Ectodermal cell (in vitro differentiated cells): Measurements from ENCODE around the gene GAST.
"Not testable (repeated sequence)": the region's sequence is repeated elsewhere in the genome, so short reads cannot be mapped to it uniquely, and the experiment has no call there.

Experiments used
- H3K27ac ChIP-seq: 2 replicates; pipeline ENCODE4 v1.7.0; 2013; ENCODE audit warnings: mild to moderate bottlenecking, low read depth, low read length; ENCODE audit not compliant: insufficient read depth, poor library complexity, severe bottlenecking
- H3K27me3 ChIP-seq: 2 replicates; pipeline ENCODE4 v1.7.0; 2013; ENCODE audit warnings: mild to moderate bottlenecking, low read length; ENCODE audit not compliant: insufficient read depth, control insufficient read depth, poor library complexity, severe bottlenecking
- H3K36me3 ChIP-seq: one replicate; pipeline ENCODE4 v1.7.0; 2013; ENCODE audit warnings: low read length; ENCODE audit not compliant: control insufficient read depth, insufficient read depth
- H3K4me1 ChIP-seq: one replicate; pipeline ENCODE4 v1.7.0; 2013; ENCODE audit warnings: low read length; ENCODE audit not compliant: control insufficient read depth, insufficient read depth
- H3K4me3 ChIP-seq: 2 replicates; pipeline ENCODE4 v1.7.0; 2013; ENCODE audit warnings: low read depth, low read length, control low read depth; ENCODE audit not compliant: insufficient read depth
- H3K9me3 ChIP-seq: 2 replicates; pipeline ENCODE4 v1.7.0; 2013; ENCODE audit warnings: mild to moderate bottlenecking, low read length, moderate library complexity; ENCODE audit not compliant: control insufficient read depth
- WGBS, 2 experiments: methylation state at CpG; one replicate each; pipeline ENCODE4 v1.1.7; 2013; ENCODE audit warnings: missing lambda C conversion rate in 2 of 2; 5-methylcytosine and 5-hydroxymethylcytosine counted together

The GAST gene

DNA sequence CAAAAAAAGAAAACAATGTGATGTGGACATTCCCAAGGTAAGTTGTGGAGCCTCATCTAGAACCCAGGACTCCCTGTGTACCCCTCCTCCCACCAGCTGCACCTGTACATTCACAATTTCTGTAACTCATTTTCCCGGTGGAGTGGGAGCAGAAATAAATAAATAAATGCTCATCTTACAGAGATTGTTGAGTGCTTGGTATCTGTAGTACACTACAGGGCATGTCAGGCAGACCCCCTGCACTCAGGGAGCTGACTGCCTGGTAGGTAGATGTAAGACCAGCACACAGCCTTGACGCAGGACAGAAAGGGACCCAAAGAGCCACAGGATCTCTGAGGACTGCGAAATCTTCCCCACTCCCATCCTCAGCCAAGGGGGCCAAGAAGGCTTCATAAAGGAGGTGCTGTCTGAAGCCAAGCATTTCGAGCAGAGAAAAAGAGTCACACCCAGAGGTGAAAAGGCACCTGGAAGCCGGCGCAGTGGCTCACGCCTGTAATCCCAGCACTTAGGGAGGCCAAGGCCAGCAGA lies 16.9 kb upstream of the GAST start:
- Histone ChIP-seq H3K27ac (no peak overlapping the region), H3K4me3 (no peak overlapping the region), H3K36me3 (peaks cover 29% of the 10 kb centered on the region), H3K4me1 (no peaks in the 10 kb centered on the region), H3K27me3 (no peaks in the 10 kb centered on the region), H3K9me3 (no peaks in the 10 kb centered on the region)
- 93 to 95% methylated on average over 7 of the region's 7 CpGs for WGBS, 2 experiments

DNA sequence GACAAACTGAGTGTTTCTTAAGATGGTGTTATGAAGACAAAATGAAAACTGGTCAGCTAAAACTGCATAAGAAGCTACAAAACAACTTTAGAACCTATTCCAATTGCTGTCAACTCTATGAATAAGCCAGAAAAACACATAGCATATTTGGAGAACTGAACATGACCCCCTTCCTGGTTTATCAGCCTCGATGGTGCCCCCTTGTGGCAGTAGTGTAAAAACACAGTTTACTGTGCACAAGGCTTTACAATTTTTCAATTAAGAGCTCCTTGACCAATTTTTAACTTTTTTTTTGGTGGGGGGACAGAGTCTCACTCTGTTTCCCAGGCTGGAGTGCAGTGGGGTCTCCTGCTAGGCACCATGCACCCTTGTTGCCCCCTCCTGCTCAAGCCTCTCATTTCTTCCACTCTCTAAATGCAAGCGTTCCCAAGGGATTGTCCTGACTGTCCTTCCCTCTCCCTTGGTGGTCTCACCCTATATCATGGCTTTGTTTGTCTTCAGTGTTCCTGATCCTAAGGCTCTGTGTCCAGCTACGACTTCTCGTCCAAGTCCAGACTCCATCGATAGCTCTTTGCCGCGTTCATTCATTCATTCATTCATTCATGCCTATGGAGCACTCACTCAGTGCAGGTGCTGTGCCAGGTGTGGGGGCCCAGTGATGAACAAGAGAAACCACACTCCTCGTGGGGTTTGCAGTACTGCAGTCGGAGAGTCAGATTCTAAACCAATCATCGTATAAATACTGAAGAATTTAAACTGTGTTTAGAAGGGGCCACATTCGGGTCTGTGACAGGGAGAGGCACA lies 16.0 kb upstream of the GAST start:
- WGBS, 2 experiments = 70 to 74% methylated on average over 11 of the region's 11 CpGs
- Histone ChIP-seq H3K4me3 (no peak overlapping the region), H3K27ac (no peak overlapping the region)

DNA sequence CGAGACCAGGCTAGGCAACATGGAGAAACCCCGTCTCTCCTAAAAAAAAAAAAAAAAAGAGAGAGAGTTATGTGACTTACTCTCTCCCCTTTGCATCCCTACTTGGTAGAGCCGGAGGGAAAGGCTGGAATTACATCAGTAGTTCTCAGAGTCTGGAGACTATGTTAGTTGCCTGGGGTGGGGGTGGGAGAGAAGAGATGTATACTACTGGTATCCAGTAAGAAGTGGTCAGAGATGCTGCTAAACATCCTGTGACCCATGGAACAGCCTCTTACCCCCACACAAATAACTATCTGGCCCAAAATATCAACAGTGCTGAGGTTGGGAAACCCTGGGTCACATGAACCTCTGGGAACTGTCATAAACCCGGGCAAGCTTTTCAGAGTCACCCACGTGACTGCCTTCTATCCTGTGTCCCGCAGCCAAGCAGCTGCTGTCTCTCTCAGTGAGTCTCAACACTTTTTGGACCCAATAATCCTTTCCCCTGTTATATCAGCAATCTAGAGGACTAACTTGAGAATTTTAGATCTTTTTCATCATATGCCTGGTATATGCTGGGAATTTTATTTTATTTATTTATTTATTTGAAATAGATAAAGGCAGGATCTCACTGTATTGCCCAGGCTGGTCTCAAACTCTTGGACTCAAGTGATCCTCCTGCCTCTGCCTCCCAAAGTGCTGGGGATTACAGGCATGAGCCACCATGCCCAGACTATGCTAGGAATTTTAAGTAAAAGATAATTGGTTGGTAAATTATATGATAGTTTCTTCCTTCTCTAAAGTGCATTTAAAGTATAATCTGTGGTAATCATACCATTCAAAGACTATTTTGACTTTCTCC lies 14.8 kb upstream of the GAST start:
- Histone ChIP-seq H3K4me1 (no peaks in the 10 kb centered on the region), H3K9me3 (no peaks in the 10 kb centered on the region), H3K4me3 (no peak overlapping the region), H3K36me3 (peaks cover 9% of the 10 kb centered on the region), H3K27ac (no peak overlapping the region), H3K27me3 (no peaks in the 10 kb centered on the region)
- WGBS, 2 experiments = 83 to 85% methylated on average over 5 to 6 of the region's 6 CpGs

More for the DNA sequence above, 16.0 kb upstream of the GAST start:
- Histone ChIP-seq H3K36me3 (peaks cover 19% of the 10 kb centered on the region), H3K27me3 (no peaks in the 10 kb centered on the region), H3K9me3 (no peaks in the 10 kb centered on the region), H3K4me1 (no peaks in the 10 kb centered on the region)

DNA sequence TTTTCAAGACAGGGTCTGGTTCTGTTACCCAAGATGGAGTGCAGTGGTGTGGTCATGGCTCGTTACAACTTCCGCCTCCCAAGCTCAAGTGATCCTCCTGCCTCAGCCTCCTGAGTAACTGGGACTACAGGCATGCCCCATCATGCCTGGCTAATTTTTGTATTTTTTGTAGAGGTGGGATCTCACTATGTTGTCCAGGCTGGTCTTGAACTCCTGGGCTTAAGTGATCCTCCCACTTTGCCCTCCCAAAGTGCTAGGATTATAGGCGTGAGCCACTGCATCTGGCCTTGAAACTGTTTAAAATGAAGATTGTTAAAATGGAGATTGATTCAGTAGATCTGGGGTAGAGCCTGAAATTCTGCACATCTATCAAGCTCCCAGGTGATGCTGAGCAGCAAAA lies 11.3 kb upstream of the GAST start:
- peaks cover 19% of the 10 kb centered on the region for H3K27me3 ChIP-seq
- not testable (repeated sequence) for H3K27ac ChIP-seq, H3K36me3 ChIP-seq, H3K4me1 ChIP-seq, H3K4me3 ChIP-seq, H3K9me3 ChIP-seq
- WGBS, 2 experiments = 89 to 90% methylated on average over 3 of the region's 3 CpGs

DNA sequence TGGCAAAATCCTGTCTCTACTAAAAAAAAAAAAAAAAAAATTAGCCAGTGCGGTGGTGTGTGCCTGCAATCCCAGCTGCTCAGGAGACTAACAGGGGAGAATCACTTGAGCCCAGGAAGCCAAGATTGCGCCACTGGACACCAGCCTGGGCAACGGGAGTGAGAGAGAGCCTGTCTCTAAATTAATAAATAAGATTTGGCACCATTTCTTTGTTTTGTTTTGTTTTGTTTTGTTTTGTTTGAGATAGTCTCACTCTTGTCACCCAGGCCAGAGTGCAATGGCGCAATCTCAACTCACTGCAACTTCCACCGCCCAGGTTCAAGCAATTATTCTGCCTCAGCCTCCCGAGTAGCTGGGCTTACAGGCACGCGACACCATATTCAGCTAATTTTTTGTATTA lies 9.4 kb upstream of the GAST start:
- no peak overlapping the region for H3K4me3 ChIP-seq
- H3K9me3 ChIP-seq = no peaks in the 10 kb centered on the region
- H3K27ac ChIP-seq = no peak overlapping the region
- peaks cover 28% of the 10 kb centered on the region for H3K27me3 ChIP-seq
- WGBS, 2 experiments = 92 to 97% methylated on average over 8 of the region's 8 CpGs
- H3K4me1 ChIP-seq = peaks cover 5% of the 10 kb centered on the region
- H3K36me3 ChIP-seq = no peaks in the 10 kb centered on the region

DNA sequence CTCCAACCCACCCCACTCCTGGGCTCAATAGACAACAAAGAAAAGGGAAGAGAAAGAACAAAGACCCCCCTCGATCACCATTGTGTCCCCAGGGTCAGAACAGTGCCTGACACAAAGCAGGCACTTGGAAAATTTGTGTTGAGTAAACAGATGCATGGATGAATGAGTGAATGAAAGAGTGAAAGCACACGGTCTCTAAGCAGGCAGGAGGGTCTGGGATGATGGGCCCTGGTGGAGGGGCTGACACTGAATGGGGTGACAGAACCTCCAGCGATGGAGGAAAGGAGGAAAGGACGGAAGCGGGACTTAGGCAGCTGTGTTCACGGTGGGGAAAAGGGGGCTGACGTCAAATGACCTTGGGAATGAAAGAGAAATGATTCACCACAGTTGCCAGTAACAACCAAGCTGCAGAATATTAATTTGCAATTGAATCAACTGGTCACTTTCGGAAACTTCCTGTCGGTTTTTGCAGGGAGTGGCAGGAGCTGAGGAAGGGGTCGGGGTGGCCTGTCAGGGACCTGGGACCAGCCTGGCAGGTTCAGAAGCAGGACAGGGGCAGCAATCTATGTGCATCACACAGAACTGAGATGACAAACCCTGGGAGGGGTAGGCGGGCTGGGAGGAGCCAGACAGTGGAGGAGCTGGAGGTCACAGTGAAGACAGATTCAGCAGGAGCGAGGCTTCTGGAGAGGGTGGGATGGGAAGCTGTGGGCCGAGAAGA lies 6.7 kb upstream of the GAST start:
- Histone ChIP-seq H3K9me3 (no peaks in the 10 kb centered on the region), H3K27me3 (peaks cover 49% of the 10 kb centered on the region), H3K27ac (no peak overlapping the region), H3K4me1 (peaks cover 5% of the 10 kb centered on the region), H3K36me3 (no peaks in the 10 kb centered on the region), H3K4me3 (no peak overlapping the region)
- WGBS, 2 experiments = 18 to 20% methylated on average over 13 of the region's 13 CpGs

DNA sequence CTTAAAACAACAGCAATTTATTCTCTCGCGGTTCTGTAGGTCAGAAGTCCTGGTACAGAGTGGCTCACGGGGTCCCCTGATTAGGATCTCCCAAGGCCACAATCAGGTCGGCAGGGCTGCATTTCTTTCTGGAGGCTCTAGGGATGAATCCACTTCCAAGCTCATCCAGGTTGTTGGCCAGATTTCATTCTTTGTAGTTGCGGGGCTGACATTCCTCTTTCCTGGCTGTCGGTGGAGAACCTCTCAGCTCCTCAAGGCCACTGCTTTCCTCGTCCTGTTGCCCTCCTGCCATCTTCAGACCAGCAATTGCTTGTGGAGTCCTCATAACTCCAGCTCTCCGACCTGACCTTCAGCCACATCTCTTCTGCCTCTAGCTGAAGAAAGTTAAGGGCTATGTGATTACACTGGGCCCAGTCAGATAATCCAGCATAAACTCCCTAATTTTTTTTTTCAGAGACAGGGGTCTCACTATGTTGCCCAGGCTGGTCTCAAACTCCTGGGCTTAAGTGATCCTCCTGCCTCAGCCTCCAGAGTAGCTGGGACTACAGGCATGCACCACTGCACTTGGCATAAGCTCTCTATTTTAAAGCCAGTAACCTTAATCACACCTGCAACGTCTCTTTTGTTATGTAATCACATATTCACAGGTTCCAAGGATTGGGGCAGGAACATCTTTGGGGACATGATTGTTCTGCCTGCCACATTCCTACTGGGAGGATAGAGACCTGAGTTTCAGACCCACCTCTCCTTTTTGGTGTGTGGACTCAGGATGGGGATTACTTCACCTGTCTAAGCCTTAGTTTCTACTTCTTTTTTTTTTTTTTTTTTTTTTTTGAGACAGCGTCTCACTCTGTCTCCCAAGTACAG lies 4.1 kb upstream of the GAST start:
- Histone ChIP-seq H3K4me1 (peaks cover 5% of the 10 kb centered on the region), H3K9me3 (no peaks in the 10 kb centered on the region), H3K27ac (no peak overlapping the region), H3K4me3 (no peak overlapping the region), H3K27me3 (peaks cover 63% of the 10 kb centered on the region), H3K36me3 (no peaks in the 10 kb centered on the region)
- 79 to 80% methylated on average over 10 of the region's 10 CpGs for WGBS, 2 experiments

DNA sequence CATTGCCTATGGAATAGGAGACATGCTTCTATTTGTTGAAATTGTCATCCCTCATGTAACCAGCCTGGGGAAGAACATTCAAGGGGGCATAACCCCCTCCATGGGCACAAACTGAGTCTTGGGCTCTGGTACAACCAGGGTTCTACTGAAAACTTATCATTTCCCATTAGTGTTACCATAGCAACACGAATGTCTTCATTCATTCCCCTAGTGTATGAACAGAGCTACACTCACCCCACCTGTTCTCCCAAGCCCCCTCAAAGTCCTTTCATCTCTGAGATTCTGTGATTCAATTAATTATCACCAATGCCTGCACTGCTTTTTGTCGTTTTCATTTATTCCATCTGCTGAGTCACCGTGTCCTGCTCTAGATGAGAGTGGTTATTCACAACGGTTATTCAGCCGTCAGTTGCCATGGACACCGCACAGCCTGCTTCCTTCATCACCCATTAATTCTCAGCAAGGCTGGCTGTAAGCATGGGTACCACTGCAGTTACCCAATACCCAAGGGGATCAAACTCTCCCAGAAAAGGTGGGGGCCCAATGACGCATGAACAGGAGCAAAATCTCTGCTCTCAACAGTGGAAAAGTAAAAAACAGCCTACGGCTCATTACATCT lies 1.6 kb upstream of the GAST start:
- Histone ChIP-seq H3K4me3 (no peak overlapping the region), H3K27me3 (peaks cover 46% of the 10 kb centered on the region), H3K36me3 (no peaks in the 10 kb centered on the region), H3K27ac (no peak overlapping the region), H3K9me3 (no peaks in the 10 kb centered on the region), H3K4me1 (no peaks in the 10 kb centered on the region)
- WGBS, 2 experiments = 80 to 81% methylated on average over 8 of the region's 8 CpGs
